ENCODE measurements around the gene VAMP2.

VAMP2 gene

DNA sequence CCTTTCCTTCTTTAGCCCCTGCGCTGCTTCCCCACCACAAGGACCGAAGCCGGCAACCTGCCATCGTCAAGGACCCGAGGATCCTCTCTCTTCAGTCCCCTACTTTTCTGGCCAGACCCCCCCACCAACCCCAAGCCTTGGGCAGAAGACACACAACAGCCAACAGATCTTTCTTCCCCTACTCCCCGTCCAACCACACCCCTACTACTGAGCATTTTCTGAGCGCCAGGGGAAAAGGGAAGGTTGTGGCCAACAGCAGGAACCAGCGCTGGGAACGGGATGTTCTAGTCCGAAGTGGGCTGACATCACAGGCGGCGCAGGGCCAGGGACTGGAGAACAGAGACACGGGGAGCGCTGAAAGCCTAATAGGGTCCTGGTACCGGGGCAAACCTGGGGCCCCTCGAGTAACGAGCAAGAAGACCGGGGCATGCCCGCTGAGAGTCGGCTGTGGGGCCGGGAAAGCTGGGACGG, 11.1 kb downstream of the VAMP2 start:
- H3K79me2 ChIP-seq (ENCODE audit: low read length), result peaks cover 9% of the 10 kb centered on the region; the same call in 1 of the 2 replicates
- H3K27me3 ChIP-seq (ENCODE audit: low read depth, low read length), result no peaks in the 10 kb centered on the region
- H4K20me1 ChIP-seq (ENCODE audit: insufficient read depth, low read length), result no peaks in the 10 kb centered on the region
- TF ChIP-seq EZH2phosphoT487 (IDR thresholded peaks at IDR 0.05; ENCODE audit: low read depth), result no peak
- TF ChIP-seq, protein P1, sequence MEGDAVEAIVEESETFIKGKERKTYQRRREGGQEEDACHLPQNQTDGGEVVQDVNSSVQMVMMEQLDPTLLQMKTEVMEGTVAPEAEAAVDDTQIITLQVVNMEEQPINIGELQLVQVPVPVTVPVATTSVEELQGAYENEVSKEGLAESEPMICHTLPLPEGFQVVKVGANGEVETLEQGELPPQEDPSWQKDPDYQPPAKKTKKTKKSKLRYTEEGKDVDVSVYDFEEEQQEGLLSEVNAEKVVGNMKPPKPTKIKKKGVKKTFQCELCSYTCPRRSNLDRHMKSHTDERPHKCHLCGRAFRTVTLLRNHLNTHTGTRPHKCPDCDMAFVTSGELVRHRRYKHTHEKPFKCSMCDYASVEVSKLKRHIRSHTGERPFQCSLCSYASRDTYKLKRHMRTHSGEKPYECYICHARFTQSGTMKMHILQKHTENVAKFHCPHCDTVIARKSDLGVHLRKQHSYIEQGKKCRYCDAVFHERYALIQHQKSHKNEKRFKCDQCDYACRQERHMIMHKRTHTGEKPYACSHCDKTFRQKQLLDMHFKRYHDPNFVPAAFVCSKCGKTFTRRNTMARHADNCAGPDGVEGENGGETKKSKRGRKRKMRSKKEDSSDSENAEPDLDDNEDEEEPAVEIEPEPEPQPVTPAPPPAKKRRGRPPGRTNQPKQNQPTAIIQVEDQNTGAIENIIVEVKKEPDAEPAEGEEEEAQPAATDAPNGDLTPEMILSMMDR (IDR thresholded peaks at IDR 0.05; ENCODE audit: low read depth, low read length), result no peak
- H2AFZ ChIP-seq (ENCODE audit: low read depth, low read length), result no peak overlapping the region
- H3K36me3 ChIP-seq (replicated peaks; ENCODE audit: low read depth, low read length), result no peaks in the 10 kb centered on the region
- H3K9me3 ChIP-seq (ENCODE audit: insufficient read depth, low read length), result no peaks in the 10 kb centered on the region
- peak overlapping the region; percentile 37 for H3K27ac ChIP-seq (ENCODE audit: low read length)
- peak overlapping the region; percentile 99 for H3K4me2 ChIP-seq (ENCODE audit: low read length)
- H3K9ac ChIP-seq (ENCODE audit: low read length), result peak overlapping the region; percentile 80
- H3K4me1 ChIP-seq (ENCODE audit: low read length), result peaks cover 20% of the 10 kb centered on the region
- peak overlapping the region; percentile 97 for H3K4me3 ChIP-seq (ENCODE audit: low read length)

DNA sequence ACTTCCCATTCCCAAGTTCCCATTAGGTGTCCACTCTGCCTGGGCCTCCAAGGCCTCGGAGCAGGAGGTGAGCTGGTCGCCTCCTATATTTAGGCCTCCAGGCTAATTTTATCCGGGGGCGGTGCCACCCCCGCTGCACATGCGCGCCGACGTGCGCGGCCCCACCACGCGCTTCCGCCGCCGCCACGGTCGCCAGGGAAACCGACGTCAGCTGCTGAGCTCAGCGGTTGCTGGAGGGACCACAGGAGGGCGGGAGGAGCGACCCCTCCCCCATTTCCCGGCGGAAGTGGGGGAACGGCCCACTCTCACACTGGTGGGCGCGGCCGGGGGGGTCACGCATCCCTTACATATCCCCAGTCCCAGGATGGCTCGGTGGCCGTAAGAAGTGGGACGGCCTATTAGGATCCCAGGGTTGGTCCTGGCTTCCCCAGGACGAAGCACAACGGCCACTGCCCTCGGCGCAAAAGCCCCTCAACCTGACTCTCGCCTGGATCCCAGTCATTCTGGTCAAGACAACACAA, 11.6 kb downstream of the VAMP2 start:
- Histone ChIP-seq H3K9ac (ENCODE audit: low read length) (peak overlapping the region; percentile 80), H3K27ac (ENCODE audit: low read length) (peak overlapping the region; percentile 37), H2AFZ (ENCODE audit: low read depth, low read length) (no peak overlapping the region), H3K27me3 (ENCODE audit: low read depth, low read length) (no peaks in the 10 kb centered on the region), H3K9me3 (ENCODE audit: insufficient read depth, low read length) (no peaks in the 10 kb centered on the region), H3K4me1 (ENCODE audit: low read length) (peaks cover 20% of the 10 kb centered on the region), H4K20me1 (ENCODE audit: insufficient read depth, low read length) (no peaks in the 10 kb centered on the region), H3K79me2 (ENCODE audit: low read length) (peaks cover 9% of the 10 kb centered on the region; the same call in 1 of the 2 replicates), H3K4me3 (ENCODE audit: low read length) (peak overlapping the region; percentile 97), H3K4me2 (ENCODE audit: low read length) (peak overlapping the region; percentile 99), H3K36me3 (replicated peaks; ENCODE audit: low read depth, low read length) (no peaks in the 10 kb centered on the region)
- TF ChIP-seq EZH2phosphoT487 (IDR thresholded peaks at IDR 0.05; ENCODE audit: low read depth), result no peak
- TF ChIP-seq, protein P1 (IDR thresholded peaks at IDR 0.05; ENCODE audit: low read depth, low read length), result no peak

DNA sequence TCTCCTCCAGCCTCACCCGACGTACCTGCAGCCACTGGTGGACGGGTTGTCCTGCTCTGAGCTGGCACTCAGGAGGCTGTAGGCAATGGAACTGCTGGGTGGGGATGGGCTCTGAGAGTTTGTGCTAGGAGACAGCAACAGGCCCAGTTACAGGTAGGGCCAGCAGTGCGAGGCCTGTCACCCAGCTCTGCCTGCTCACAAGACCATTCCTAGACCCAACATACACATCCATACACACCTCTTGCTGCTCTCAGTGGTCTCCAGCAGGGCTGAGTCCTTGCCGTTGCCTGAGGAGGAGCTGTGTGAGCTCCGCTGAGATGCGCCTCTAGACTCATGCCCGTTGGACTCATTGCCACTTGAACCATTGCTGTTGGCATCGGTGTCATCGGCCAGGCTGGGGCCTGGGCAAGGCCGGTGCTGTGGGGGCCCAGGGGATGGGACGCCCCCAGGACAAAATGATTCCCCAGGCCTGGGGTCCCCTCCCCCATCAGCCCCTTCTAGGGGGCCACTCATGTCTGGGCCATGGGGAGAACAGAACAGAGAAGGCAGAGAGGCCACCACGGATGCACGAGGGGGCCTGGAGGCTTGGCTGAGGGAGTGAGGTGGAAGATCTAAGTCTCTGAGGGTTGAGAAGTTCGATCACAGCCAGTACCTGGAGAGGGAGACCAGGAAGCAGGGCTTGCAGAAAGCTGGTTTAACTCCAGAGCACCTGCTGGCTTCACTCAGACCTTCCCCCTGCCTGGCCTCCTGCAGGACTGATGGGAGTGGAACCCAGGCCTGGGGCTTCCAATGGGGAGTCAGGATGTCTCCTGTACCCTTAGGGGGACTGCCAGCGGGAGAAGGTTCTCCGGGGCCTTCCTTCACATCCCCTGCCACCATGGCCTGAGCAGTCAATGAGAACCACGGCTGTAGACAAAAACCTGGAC, 12.3 kb downstream of the VAMP2 start:
- H4K20me1 ChIP-seq (ENCODE audit: insufficient read depth, low read length), result no peaks in the 10 kb centered on the region
- no peaks in the 10 kb centered on the region for H3K27me3 ChIP-seq (ENCODE audit: low read depth, low read length)
- peak overlapping the region; percentile 99 for H3K4me2 ChIP-seq (ENCODE audit: low read length)
- H3K27ac ChIP-seq (ENCODE audit: low read length), result peak overlapping the region; percentile 30; the same call in 1 of the 2 replicates
- H3K9me3 ChIP-seq (ENCODE audit: insufficient read depth, low read length), result no peaks in the 10 kb centered on the region
- no peaks in the 10 kb centered on the region for H3K36me3 ChIP-seq (replicated peaks; ENCODE audit: low read depth, low read length)
- H3K79me2 ChIP-seq (ENCODE audit: low read length), result peaks cover 9% of the 10 kb centered on the region; the same call in 1 of the 2 replicates
- TF ChIP-seq, protein P1 (IDR thresholded peaks at IDR 0.05; ENCODE audit: low read depth, low read length), result no peak
- no peak for TF ChIP-seq EZH2phosphoT487 (IDR thresholded peaks at IDR 0.05; ENCODE audit: low read depth)
- H2AFZ ChIP-seq (ENCODE audit: low read depth, low read length), result no peak overlapping the region
- H3K4me3 ChIP-seq (ENCODE audit: low read length), result peak overlapping the region; percentile 97
- H3K9ac ChIP-seq (ENCODE audit: low read length), result peak overlapping the region; percentile 54
- H3K4me1 ChIP-seq (ENCODE audit: low read length), result peaks cover 18% of the 10 kb centered on the region

Data from OCI-LY3 (cell line).